ENCODE results near the gene ZNF486.
"Not testable (repeated sequence)": the region's sequence is repeated elsewhere in the genome, so short reads cannot be mapped to it uniquely, and the experiment has no call there.

ZNF486 gene

GRCh38 chr19:20235156-20235555 lies 68.1 kb downstream of the ZNF486 start:
- DNase-seq (ENCODE audit: low spot score): no peak

- peak; percentile 91 for DNase-seq (ENCODE audit: low spot score)
These were observed 71.0 kb downstream of the ZNF486 start for GRCh38 chr19:20237773-20238623.

- no peak for DNase-seq (ENCODE audit: low spot score)
These were observed 76.6 kb downstream of the ZNF486 start for GRCh38 chr19:20243629-20244028.

GRCh38 chr19:20244356-20244755 lies 77.3 kb downstream of the ZNF486 start:
- DNase-seq (ENCODE audit: low spot score): peak; percentile 30

- DNase-seq (ENCODE audit: low spot score): no peak
These were observed 78.3 kb downstream of the ZNF486 start for GRCh38 chr19:20245309-20245708.

GRCh38 chr19:20247016-20247683 lies 80.1 kb downstream of the ZNF486 start:
- DNase-seq (ENCODE audit: low spot score): no peak

- not testable (repeated sequence) for DNase-seq (ENCODE audit: low spot score)
These were observed 81.2 kb downstream of the ZNF486 start for GRCh38 chr19:20248258-20248657.

All from CD4-positive, alpha-beta T cell treated with Interleukin-15 for 4 hours (primary cell).